HG03460 (cell line): Measurements from ENCODE around the gene TMEM38B.

Experiments
- ATAC-seq: cut with Tn5 transposase; IDR thresholded peaks from one replicate; pipeline ENCODE4 v1.9.1; 2021; ENCODE audit not compliant: unreplicated experiment

TMEM38B gene, protein sequence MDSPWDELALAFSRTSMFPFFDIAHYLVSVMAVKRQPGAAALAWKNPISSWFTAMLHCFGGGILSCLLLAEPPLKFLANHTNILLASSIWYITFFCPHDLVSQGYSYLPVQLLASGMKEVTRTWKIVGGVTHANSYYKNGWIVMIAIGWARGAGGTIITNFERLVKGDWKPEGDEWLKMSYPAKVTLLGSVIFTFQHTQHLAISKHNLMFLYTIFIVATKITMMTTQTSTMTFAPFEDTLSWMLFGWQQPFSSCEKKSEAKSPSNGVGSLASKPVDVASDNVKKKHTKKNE

DNA sequence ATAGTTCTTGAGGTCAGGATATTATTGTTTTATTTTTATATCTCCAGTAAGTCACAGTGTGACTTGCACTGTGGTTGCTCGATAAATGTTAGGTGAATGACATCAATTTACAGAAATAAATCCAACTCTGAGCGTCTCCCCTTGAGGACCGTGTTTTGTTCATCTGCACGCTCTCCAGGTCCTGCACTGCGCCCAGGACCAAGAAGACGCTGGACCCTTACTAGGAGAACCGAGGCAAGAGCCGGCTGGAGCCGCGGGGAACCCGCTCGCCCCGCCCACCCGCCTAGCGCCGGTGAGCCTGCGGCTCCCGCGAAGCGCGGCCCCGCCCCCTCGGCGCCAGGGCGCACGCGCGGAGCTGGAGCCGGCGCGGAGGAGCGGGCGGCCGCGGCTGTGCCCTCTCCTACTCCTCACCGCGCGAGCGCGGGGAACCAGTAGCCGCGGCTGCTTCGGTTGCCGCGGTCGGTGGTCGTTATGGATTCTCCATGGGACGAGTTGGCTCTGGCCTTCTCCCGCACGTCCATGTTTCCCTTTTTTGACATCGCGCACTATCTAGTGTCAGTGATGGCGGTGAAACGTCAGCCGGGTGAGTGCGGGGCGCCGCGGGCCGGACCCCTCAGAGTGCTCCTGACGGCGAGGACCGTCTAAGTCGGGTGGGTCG is at the start of gene TMEM38B:
TSS of gene TMEM38B (plus strand) at position 352 of the 658 bp plus-strand sequence. CDS start at position 472, 120 bp downstream.
- ATAC-seq: peak; percentile 75

DNA sequence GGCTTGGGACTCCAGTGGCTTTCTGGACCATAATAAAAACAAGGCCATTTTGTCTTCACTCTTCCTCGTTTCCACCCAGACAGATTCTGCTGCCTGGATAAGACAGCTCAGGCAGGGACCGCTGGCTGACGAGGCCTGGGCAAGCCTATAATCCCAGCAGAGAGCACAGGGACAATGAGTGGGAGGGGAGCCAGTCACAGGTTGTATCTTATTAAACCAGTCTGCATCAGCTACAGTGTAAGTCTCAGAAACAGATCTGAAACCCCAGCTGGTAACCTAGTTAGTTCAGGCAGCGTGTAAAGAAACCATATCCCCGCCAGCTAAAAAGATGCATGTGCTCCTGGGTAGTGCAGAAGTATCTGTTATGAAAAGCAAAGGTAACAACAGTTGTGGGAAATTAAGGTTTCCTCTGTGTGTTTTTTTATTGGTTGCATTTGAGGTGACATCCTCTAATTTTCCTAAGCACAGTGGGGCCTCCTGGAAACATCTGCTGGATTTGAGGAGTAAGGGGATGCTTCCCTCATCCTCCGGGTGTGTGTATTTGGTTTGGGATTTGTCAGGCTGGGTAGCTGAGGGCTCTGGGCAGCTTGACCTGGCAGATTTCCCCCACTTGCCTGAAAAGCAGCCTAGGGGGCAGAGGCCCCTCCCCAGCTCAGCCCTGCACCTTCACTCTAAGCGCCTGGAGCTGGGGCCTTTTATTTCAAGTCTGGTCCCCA is 47.3 kb upstream of the TMEM38B start:
- ATAC-seq: no peak

DNA sequence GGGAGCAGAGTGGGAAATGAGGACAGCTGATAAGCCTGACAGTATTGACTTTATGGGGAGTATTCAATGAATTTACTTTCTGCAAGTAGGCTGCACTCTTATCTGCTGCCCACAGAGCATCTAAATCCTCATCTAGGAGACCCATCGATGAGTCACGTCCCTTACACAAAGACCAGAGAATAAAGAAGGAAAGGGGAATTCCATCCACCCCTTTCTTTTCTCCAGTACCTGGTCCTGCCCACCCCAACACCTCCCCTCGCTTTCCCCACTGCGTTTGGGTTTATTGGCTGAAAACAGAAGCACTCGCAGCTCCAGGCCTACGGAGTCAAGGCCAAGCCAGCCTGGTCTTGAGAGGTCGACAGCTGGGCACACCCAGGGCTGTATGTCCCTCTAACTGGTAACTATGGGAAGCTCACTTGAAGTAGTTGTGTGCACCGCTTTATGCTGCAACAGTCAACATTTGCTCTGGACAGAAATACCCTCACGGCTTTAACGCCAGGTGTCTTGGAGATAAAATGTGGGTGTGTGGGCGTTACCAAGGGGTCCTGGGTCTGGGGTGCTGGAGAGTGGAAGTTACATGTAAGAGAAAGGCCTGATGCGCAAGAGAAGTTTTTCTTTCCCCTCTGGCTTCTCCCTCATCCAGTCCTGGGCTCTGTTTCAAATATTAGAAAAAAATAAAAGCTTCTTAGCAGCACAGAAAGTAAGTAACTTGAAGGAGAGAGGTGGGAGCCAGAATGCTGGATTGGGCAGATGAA is 46.6 kb upstream of the TMEM38B start:
- ATAC-seq: no peak

DNA sequence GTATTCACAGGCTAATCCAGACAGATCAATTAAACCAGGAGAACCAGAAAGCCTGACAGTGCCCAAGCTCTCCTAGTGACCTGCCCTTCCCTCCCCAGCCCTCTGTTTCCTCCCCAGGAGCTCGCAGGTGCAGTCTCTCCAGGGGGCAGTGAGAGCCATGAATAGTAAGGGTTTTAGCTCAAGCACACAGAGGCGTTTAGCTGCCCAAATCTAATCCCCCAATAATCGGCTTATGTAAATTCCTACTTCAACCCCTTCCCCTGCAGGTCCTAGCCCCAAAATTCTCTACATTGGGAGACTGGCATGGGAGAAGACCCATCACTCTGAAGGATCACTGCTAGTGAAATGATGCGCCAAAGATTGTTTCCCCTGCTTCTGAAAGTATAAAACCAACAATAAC is 42.5 kb upstream of the TMEM38B start:
- no peak for ATAC-seq

DNA sequence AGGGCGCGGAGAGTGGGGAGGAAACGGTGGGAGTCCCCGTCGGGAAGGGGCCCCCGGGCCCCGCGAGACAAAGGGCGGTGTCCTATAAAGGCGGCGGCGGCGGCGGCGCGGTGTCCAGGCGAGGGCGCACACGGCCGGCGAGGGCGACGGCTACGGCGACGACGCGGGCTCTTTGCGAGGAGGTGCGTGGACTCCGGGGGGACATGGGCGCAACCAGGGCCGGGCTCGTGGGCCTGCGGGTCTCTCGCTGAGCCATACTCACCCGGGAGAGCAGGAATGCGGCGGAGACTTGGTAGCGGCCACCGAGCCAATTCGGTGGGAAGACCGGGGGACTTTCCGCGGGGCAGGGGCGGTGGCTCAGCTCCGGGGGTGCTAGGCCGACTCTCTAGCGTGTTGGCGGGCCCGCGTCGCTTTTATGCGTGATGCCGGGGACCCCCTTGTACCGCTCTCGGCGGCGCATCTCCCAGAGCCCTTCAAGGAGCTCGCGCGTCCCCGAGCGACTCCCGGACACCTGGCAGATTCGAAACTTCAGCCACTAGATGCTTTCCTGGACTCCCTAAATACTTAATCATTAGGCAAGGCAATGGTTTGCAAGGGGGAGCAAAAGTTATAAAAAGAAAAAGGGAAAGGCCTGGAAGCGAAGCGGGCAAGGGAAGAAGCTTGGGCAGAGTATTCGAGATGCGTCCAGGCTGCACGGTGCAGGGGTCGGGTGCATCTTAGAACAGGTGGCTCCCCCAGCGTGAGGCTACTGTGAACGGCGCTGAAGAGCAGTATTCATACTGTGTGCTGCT is 38.0 kb upstream of the TMEM38B start:
- ATAC-seq: peak; percentile 59

DNA sequence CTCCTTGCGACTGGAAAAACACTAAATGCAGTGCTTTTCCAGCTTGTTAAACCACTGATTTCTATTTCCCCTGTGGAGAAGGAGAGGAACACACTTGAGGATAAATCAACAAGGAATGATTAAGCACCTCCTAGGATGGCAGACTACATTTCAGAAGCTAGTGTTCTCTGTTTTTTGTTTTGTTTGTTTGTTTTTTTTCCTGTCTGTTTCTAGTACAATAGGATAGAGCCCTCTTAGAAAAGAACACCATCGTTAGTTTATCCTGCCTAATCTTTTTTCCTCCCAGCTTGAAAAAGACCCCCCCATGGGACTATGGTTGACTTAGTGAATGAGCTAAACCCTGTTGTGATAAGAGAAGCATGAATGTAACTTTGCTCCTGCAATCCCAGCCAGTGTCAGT is 36.0 kb upstream of the TMEM38B start:
- no peak for ATAC-seq

DNA sequence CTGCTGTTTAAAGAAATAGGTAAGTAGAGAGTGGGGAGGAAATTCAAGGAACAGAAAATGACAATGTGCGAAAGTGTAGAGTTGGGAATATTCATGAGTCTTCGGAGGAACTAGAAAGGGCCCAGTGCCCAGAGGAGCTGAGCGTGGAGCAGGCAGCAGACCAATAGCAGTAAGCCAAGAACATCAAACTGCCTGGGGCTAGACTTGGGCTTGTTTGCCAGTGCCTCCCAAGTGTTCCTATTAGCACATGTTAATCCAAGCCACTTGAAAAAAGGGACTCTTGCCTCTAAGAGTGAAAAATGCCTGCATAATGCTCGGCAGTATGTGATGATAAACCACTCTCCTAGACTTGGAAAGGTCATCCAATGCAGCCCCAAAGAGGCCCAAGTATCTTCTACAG is 33.3 kb upstream of the TMEM38B start:
- ATAC-seq: no peak

DNA sequence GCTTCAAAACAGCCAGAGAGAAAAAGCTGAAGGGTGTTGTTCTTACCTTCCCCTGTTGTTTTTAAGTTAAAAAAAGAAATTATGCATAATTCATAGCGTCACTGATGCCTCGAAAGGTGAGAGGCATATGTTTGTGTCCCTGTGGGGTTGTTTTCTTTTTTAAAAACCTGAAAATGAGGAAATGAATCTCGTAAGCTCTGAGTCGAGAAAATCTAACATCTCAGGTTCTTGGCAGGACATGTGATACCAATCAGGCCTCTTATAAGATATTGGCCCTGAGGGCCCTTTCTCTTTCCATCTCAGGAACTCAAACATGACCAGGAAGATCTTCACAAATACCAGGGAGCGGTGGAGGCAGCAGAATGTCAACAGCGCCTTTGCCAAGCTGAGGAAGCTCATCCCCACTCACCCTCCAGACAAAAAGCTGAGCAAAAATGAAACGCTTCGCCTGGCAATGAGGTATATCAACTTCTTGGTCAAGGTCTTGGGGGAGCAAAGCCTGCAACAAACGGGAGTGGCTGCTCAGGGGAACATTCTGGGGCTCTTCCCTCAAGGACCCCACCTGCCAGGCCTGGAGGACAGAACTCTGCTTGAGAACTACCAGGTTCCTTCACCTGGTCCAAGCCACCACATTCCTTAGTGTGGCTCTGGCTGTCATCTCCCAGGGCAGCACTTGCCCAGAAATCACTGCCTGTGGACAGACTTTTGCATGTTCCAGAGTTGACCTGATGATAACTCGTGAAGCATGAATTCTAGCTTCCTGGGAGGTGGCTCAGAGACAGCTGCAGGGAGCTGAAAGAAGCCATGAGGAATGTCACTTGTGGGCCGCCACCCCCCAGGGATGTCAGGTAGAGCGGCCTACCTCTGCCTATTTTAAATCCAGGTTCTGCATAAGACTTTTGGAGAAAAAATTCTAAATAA is 31.9 kb upstream of the TMEM38B start, which contains the start of gene TAL2:
TSS of gene TAL2 (plus strand) at position 274 of the 921 bp plus-strand sequence. CDS start at position 314, 40 bp downstream.
- peak; percentile 73 for ATAC-seq

DNA sequence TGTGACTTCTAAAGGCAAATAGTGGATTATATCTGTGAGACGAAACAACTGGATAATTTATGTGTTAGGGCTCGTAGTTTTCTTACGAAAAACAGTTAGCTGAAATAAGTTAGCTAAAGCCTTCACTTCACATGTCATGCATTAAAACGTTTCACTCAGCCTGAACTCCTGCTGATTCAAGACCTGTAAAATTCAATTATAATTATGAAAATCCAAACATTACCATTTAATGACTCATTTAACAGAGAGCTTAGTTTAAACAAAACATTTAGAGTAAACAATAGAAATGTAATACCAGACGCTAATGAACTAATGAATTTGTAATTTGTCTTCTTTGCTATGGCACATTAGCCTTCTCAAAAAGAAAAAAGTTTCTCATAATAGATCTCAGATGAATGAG is 30.4 kb upstream of the TMEM38B start:
- ATAC-seq: no peak

DNA sequence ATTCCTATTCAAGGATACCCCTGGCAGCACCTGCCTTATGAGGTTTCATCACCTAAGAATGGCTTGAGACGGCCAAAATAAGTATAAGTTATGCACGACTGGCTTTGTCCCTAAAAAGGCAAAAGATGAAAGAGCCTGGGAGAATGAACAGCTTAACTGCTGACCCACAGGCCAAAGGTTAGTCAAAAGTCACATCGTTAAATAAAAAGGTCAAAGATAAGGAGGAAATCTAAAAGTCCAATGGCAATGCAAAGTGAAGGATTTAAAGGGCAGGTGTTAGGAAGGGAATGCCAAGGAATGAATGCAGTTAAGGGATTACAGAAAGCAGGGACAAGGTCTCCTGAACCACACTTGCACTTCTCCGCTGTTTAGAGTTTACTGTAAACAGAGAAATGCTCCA is 26.5 kb upstream of the TMEM38B start:
- ATAC-seq: no peak

DNA sequence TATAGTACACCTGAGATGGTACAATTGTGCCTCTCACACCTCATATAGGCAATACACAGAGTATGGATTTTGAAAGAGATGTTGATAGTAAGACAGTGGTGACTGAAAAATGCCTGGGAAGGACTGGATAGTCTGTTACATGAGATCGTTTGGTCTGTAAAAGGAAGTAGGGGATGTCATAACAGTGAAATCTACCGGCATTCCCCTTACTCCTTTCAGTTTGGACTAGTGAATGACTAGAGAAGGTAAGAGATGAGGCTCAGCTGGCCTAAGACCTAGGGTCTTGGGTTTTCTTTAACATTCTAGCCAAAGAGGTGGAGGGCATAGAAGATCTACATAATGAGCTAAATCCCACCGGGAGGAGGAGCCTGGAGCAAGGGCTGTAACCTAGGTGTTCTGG is 24.0 kb upstream of the TMEM38B start:
- no peak for ATAC-seq

DNA sequence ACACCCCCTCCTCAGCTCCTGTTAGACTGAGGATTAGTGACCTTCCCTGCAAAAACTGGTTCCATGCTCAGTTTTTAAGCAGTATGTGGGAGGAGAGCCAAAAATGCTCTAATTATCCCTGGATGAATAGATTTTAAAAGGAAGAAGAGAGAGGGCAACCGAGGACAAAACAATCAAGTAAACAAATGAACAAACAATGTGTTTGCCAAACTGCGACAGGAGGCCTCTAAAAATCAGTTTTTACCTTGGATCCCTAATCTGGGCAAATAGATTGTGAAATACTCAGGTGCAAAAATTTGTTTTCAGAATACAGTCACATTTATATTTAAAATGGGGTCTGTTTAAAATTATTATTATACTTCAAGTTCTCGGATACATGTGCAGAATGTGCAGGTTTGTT is 23.6 kb upstream of the TMEM38B start:
- ATAC-seq: no peak

DNA sequence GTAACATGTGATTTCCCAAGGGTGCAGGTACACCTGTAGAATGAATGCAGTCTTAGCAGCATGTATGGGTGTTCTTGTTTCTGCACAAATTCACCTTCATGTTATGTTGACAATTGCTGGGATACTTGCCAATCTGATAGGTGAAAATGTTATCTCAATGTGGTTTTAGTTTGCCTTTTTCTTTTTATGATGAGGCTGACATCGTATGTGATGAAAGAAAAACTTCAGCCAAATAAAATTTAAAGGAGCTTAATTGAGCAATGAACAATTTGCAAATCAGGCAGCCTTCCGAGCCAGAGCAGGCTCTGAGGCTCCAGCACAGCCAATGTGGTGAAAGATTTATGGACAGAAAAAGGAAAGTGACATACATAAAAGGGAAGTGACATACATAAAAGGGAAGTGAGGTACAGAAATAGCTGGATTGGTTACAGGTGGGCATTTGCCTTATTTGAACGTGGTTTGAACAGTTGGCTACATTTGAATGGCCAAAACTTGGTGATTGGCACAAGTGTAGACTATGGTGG is 21.6 kb upstream of the TMEM38B start:
- no peak for ATAC-seq

DNA sequence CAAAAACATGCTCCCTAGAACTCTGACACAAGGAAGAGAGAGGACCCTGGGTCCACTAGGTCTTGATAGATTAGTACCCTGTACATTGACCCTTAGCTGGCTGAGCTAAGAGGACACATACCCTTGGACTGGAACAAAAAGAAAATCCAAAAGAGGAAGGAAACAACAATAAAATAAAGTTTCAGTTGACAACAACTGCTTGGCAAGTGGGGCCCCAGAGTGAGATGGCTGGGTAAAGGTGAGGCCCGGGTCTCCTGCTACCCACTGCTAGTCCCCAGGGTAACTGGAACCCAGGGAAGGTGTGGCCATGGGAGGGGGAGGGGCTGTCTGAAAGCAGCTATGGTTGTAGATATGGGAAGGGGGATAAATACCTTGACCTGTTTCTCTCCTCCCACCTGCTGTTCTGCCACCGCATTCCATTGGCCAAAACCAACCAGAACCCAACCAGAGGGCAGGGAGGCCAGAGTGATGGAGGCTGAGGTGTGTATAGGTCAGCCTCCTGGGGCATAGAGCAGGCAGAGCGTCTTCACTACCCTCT is 20.4 kb upstream of the TMEM38B start:
- ATAC-seq: no peak

DNA sequence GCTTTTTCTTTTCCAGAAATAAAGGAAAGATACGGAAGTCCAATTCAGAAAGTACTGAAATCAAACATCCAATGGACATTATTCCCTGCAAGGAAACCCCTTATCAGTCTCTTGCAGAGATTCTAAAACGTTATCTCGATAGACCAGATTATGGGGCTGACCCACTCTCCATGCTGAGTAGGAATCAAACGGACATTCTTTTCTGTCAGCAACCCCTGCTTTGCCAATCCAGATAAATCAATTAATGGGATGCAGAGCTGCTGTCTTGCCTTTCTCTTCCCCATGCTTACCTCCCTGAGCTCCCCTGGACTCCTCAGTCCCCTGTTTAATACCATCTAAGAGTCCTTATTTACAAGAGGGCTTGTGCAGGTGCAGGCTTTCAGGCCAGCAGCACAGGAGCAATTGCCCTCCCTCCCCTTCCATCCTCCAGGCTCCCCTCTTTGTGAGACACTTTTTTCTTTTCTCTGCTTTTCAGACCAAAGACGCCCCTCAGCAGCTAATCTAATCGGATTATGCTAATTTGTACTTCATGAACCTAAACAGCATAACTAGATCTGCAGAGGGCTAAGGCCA is 17.9 kb upstream of the TMEM38B start:
- ATAC-seq: no peak

DNA sequence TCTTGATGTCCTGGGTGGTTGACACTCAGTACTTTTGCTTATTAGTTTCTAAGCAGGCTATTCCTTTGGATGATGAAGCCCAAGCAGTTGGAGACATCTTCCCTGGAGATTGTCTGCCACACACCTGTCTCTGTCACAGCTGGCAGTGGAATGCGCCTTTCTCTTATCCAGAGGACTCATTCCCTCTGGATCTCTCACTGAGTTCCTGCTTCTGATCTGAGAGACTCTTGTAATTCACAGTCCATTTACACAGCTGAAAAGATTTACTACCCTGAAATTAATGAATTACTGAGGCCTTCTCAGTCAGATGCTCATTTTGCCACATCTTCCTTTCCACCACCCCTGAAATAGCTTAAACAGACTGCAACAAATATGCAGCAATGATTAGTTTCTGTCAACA is 16.2 kb upstream of the TMEM38B start:
- ATAC-seq: no peak

DNA sequence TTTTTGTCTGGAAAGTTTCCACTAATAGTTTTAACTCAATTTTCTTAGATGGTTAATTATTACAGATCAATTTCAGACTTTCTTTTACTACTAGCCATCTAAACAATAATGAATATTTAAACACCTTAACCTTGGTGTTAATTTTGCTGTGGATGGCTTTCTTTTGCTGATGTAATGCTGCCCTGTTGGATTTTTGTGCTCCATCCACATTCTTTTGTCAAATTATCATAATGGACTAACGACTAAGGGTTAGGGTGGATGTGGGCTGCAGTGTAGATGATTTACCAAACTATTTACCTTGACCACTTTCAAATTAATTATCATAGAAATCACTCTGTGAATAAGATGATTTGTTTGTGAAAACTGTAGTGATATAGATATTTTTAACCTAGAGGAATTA is 15.6 kb upstream of the TMEM38B start:
- ATAC-seq: no peak

DNA sequence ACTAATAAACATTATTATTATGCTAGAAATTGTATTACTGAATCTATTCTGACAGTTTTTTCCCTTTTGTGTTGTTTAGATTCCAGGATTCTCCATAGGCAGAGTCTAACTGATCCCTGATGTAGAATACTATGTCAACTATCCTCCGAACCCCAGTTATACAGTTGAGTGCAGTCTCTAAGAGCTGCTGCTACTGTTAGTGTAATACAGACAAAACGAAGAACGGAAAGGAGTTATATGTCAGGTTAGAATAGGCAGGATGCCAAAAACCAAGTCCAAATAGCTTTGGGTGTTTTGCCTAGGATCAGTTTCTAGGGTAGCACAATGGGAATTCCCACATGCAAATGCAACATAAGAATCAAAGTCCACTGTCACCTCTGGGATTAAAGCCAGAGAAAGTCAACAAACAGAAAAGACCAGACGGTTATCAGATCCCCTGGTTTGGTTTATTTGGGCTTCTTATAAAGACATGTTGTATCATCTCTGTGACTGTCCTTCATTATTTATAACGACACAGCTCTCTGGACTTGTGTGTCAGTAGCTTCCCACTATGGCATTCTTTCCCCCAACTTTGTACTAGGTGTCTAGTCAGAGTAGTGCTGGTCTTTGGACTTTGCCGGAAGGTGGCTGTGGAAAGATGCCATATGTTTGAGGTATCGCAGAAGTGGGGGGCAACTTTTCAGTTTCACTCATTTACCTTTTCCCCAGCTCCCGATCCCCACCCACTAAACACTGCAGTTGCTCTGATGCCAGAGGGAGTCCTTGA is 14.9 kb upstream of the TMEM38B start:
- ATAC-seq: no peak
